Caco-2 (cell line): Measurements from ENCODE around the gene DRD4. TPM values are rescaled to one million over a fixed set of nuclear protein-coding genes. Genes with fewer than 3 reads are reported as not detected.

Experiments
- BruUV-seq: library from RNA; stranded (reverse); fragments of 400-500 nt; replicated peaks from 2 replicates; lab custom pipeline; 2021; lab: Mats Ljungman, UMichigan
- CTCF ChIA-PET: fragments of 300-600 bp; sonication (Branson Sonifier 250); formaldehyde crosslinking; loops from one replicate; lab custom pipeline; 2022; ENCODE audit warnings: antibody characterized with exemption; lab: Charles Lee
- POLR2A ChIA-PET: fragments of 300-600 bp; sonication (Branson Sonifier 250); formaldehyde crosslinking; loops from one replicate; lab custom pipeline; 2022; ENCODE audit warnings: antibody characterized with exemption; lab: Charles Lee
- DNase-seq, 2 experiments: peaks; one replicate each; pipeline versions ENCODE4 v3.0.0 to v3.0.0-alpha.2; 2020 to 2022
- H3K27me3 ChIP-seq: replicated peaks from 2 replicates; pipeline ENCODE4 v1.6.0; 2011; ENCODE audit warnings: low read length; ENCODE audit not compliant: control insufficient read depth, insufficient read depth
- H3K36me3 ChIP-seq: 2 replicates; pipeline ENCODE4 v1.5.1; 2011; ENCODE audit warnings: low read length; ENCODE audit not compliant: control insufficient read depth, insufficient read depth
- H3K4me1 ChIP-seq: fragments of 250-450 bp; sonication (Bioruptor Pico); 2 replicates; pipeline ENCODE4 v1.5.1; 2020; ENCODE audit warnings: mild to moderate bottlenecking
- H3K4me3 ChIP-seq: 2 replicates; pipeline ENCODE4 v1.5.1; 2011; ENCODE audit warnings: low read depth, mild to moderate bottlenecking, control low read depth, low read length
- H3K9me3 ChIP-seq: fragments of 250-450 bp; sonication (Bioruptor Pico); 2 replicates; pipeline ENCODE4 v1.5.1; 2020; ENCODE audit warnings: mild to moderate bottlenecking, moderate library complexity
- H3K27ac Mint-ChIP-seq: one replicate; pipeline ENCODE4 v1.8.0; 2022; ENCODE audit warnings: mixed read lengths; ENCODE audit not compliant: unreplicated experiment
- H3K27me3 Mint-ChIP-seq: one replicate; pipeline ENCODE4 v1.8.0; 2022; ENCODE audit warnings: mixed read lengths; ENCODE audit not compliant: insufficient read depth, unreplicated experiment
- H3K36me3 Mint-ChIP-seq: one replicate; pipeline ENCODE4 v1.8.0; 2022; ENCODE audit warnings: mild to moderate bottlenecking, mixed read lengths; ENCODE audit not compliant: insufficient read depth, unreplicated experiment
- H3K4me1 Mint-ChIP-seq: one replicate; pipeline ENCODE4 v1.8.0; 2022; ENCODE audit warnings: low read depth, mixed read lengths; ENCODE audit not compliant: unreplicated experiment
- H3K4me3 Mint-ChIP-seq: one replicate; pipeline ENCODE4 v1.8.0; 2022; ENCODE audit warnings: mild to moderate bottlenecking, moderate library complexity, mixed read lengths; ENCODE audit not compliant: unreplicated experiment
- H3K9me3 Mint-ChIP-seq: one replicate; pipeline ENCODE4 v1.8.0; 2022; ENCODE audit warnings: mixed read lengths; ENCODE audit not compliant: unreplicated experiment
- CTCF ChIP-seq, 2 experiments: fragments of 200-600 bp in 1 of 2; IDR thresholded peaks; 1 replicate in 1 of 2; 2 replicates in 1 of 2; pipeline versions ENCODE4 v1.5.1 to v1.8.0; 2011 to 2022; ENCODE audit warnings: antibody characterized with exemption in 1 of 2, control low read depth in 1 of 2, inconsistent platforms in 1 of 2, low read depth in 1 of 2, low read length in 1 of 2, mild to moderate bottlenecking in 1 of 2, moderate library complexity in 1 of 2; ENCODE audit not compliant: insufficient read depth in 1 of 2, severe bottlenecking in 1 of 2, unreplicated experiment in 1 of 2
- intact Hi-C: fragments of 100-400 bp; cut with micrococcal nuclease; formaldehyde crosslinking; loops from one replicate; pipeline ENCODE4 v1.10.0; 2022; ENCODE audit not compliant: unreplicated experiment
- total RNA-seq: library from RNA; stranded (reverse); gene quantifications from 2 replicates; pipeline ENCODE4 v1.2.3, GENCODE V29; 2022

The DRD4 gene
- total RNA-seq, 1 experiment from 2014 or later, result 1.0 TPM

GRCh38 chr11:623349-623869 is 13.7 kb upstream of the DRD4 start:
- Histone ChIP-seq H3K36me3 (no peaks in the 10 kb centered on the region; the same call in 1 of the 2 replicates), H3K9me3 (no peaks in the 10 kb centered on the region), H3K27me3 (no peaks in the 10 kb centered on the region), H3K4me1 (peaks cover 25% of the 10 kb centered on the region), H3K4me3 (no peak overlapping the region)
- no peaks in the 10 kb centered on the region for H3K27me3 Mint-ChIP-seq
- no peak for DNase-seq
- CTCF ChIA-PET, result interaction anchor here (0.6 to 0.7 kb wide), 2 partner anchors 52 to 72 kb away, joined by 3 to 9 read pairs; partner anchors contain the start of gene TMEM80
- H3K27ac Mint-ChIP-seq, result peak overlapping the region; percentile 32
- BruUV-seq, result no TSS peak
- peaks cover 7% of the 10 kb centered on the region for H3K4me1 Mint-ChIP-seq
- H3K36me3 Mint-ChIP-seq, result peaks cover 66% of the 10 kb centered on the region
- TF ChIP-seq CTCF (IDR thresholded peaks at IDR 0.05; ENCODE audit: insufficient read depth in 1 of 2, low read depth in 1 of 2, low read length in 1 of 2, severe bottlenecking in 1 of 2, unreplicated experiment in 1 of 2), result no peak
- peaks cover 11% of the 10 kb centered on the region for H3K9me3 Mint-ChIP-seq
- H3K4me3 Mint-ChIP-seq, result peak overlapping the region; percentile 69
- intact Hi-C loops, result no loop called here
- POLR2A ChIA-PET, result no interaction called here

- Histone ChIP-seq H3K27me3 (no peaks in the 10 kb centered on the region), H3K4me3 (peak overlapping the region; percentile 54), H3K9me3 (no peaks in the 10 kb centered on the region), H3K36me3 (no peaks in the 10 kb centered on the region; the same call in 1 of the 2 replicates), H3K4me1 (peaks cover 25% of the 10 kb centered on the region)
- intact Hi-C loops, result loop anchor here (1.0 kb wide), 1 partner anchor 9 kb away; the partner anchor contains the start of gene IRF7
- Mint-ChIP-seq H3K27me3 (no peaks in the 10 kb centered on the region), H3K4me1 (peaks cover 14% of the 10 kb centered on the region), H3K9me3 (peaks cover 11% of the 10 kb centered on the region), H3K4me3 (peak overlapping the region; percentile 69), H3K27ac (peak overlapping the region; percentile 32), H3K36me3 (peaks cover 61% of the 10 kb centered on the region)
- ChIA-PET CTCF (interaction anchor here (0.7 kb wide), 1 partner anchor 51 kb away, joined by 9 read pairs; no protein-coding TSS in a partner anchor), POLR2A (no interaction called here)
- DNase-seq, result peak; percentile 49 to 75
- BruUV-seq, result TSS peak; percentile 57
- TF ChIP-seq CTCF (IDR thresholded peaks at IDR 0.05; ENCODE audit: insufficient read depth in 1 of 2, low read depth in 1 of 2, low read length in 1 of 2, severe bottlenecking in 1 of 2, unreplicated experiment in 1 of 2), result no peak
These were observed 12.9 kb upstream of the DRD4 start for GRCh38 chr11:623999-624704.

- Mint-ChIP-seq H3K4me3 (peak within 1 kb of the TSS; percentile 69), H3K9me3 (peaks cover 11% of the 10 kb centered on the region), H3K27me3 (no peaks in the 10 kb centered on the region), H3K4me1 (peaks cover 20% of the 10 kb centered on the region), H3K27ac (peak within 1 kb of the TSS; percentile 50), H3K36me3 (peaks cover 54% of the 10 kb centered on the region)
- CTCF ChIA-PET, result no interaction called here
- no TSS peak for BruUV-seq
- no peaks in the 10 kb centered on the region for H3K9me3 ChIP-seq
- H3K36me3 ChIP-seq, result no peaks in the 10 kb centered on the region
- intact Hi-C loops, result loop anchor here (1.0 kb wide), 1 partner anchor 10 kb away; the partner anchor contains the start of gene IRF7
- POLR2A ChIA-PET, result no interaction called here
- TF ChIP-seq CTCF (IDR thresholded peaks at IDR 0.05; ENCODE audit: insufficient read depth in 1 of 2, low read depth in 1 of 2, low read length in 1 of 2, severe bottlenecking in 1 of 2, unreplicated experiment in 1 of 2), result no peak
- no peaks in the 10 kb centered on the region for H3K27me3 ChIP-seq
- peak; percentile 75 to 89 for DNase-seq
- H3K4me1 ChIP-seq, result peaks cover 25% of the 10 kb centered on the region
- peak within 1 kb of the TSS; percentile 54 for H3K4me3 ChIP-seq
These were observed 12.1 kb upstream of the DRD4 start, which contains the start of gene CDHR5 for GRCh38 chr11:624705-625635. CDHR5 (minus strand) TSS chr11:624955; CDS start chr11:624902, 53 bp downstream.
